ENCODE results near the gene ZNF568.

DNA sequence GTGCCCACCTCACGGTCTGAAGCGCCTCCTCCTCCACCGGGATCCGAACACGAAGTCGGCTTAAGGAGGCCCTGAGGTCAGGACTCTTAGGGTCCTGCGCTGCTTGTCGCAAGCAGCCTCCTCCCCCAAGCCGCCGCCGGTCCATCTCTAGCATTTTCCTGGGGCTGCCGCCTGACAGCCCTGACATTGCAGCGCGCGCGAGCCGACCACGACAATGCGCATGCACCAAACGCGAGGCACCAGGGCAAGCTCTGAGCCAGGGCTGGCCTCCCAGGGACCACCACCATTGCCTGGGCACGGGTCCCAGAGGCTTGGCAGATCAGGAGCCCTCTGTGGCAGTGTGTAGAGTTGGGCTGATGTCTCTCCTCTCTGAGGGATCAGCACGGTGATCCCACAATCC is 98.3 kb downstream of the ZNF568 start:
- TF ChIP-seq EZH2 (IDR thresholded peaks at IDR 0.05; ENCODE audit: insufficient read depth, low read length) = no peak
- TF ChIP-seq, protein P1, sequence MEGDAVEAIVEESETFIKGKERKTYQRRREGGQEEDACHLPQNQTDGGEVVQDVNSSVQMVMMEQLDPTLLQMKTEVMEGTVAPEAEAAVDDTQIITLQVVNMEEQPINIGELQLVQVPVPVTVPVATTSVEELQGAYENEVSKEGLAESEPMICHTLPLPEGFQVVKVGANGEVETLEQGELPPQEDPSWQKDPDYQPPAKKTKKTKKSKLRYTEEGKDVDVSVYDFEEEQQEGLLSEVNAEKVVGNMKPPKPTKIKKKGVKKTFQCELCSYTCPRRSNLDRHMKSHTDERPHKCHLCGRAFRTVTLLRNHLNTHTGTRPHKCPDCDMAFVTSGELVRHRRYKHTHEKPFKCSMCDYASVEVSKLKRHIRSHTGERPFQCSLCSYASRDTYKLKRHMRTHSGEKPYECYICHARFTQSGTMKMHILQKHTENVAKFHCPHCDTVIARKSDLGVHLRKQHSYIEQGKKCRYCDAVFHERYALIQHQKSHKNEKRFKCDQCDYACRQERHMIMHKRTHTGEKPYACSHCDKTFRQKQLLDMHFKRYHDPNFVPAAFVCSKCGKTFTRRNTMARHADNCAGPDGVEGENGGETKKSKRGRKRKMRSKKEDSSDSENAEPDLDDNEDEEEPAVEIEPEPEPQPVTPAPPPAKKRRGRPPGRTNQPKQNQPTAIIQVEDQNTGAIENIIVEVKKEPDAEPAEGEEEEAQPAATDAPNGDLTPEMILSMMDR (IDR thresholded peaks at IDR 0.05; ENCODE audit: insufficient read depth, low read depth, low read length) = no peak

Data from astrocyte (in vitro differentiated cells and primary cell).